Activated CD4-positive, alpha-beta T cell treated with anti-CD3 and anti-CD28 coated beads for 36 hours (primary cell): ENCODE data around the gene NEURL1. TPM values are rescaled to one million over a fixed set of nuclear protein-coding genes. Genes with fewer than 3 reads are reported as not detected.
"Not testable (repeated sequence)": the region's sequence is repeated elsewhere in the genome, so short reads cannot be mapped to it uniquely, and the experiment has no call there.

Experiments used
- ATAC-seq: fragments of 200-7000 bp; cut with Tn5 transposase; one replicate; pipeline ENCODE4 v1.10.0; 2021; ENCODE audit warnings: mild to moderate bottlenecking, moderate library complexity
- CTCF ChIA-PET: fragments of 350-600 bp; sonication (Branson Sonifier 250); formaldehyde crosslinking; loops from one replicate; lab custom pipeline; 2021; ENCODE audit warnings: antibody characterized with exemption; lab: Charles Lee
- POLR2A ChIA-PET: fragments of 350-600 bp; sonication (Branson Sonifier 250); formaldehyde crosslinking; loops from one replicate; lab custom pipeline; 2021; ENCODE audit warnings: antibody characterized with exemption, inconsistent platforms; lab: Charles Lee
- DNase-seq: peaks from one replicate; pipeline ENCODE4 v3.0.0-alpha.2; 2020
- H3K27ac Mint-ChIP-seq: one replicate; pipeline ENCODE4 v1.8.0; 2021; ENCODE audit warnings: mixed read lengths
- H3K27me3 Mint-ChIP-seq: one replicate; pipeline ENCODE4 v1.8.0; 2021; ENCODE audit warnings: mixed read lengths
- H3K36me3 Mint-ChIP-seq: one replicate; pipeline ENCODE4 v1.8.0; 2021; ENCODE audit warnings: low read depth, mixed read lengths
- H3K4me1 Mint-ChIP-seq: one replicate; pipeline ENCODE4 v1.8.0; 2021; ENCODE audit warnings: mixed read lengths
- H3K4me3 Mint-ChIP-seq: one replicate; pipeline ENCODE4 v1.8.0; 2021; ENCODE audit warnings: mild to moderate bottlenecking, moderate library complexity, mixed read lengths
- H3K9me3 Mint-ChIP-seq: one replicate; pipeline ENCODE4 v1.8.0; 2021; ENCODE audit warnings: low read depth, mixed read lengths
- intact Hi-C, 2 experiments: fragments of 100-400 bp; cut with DNase I in 1 of 2; cut with micrococcal nuclease in 1 of 2; formaldehyde crosslinking; loops; one replicate each; pipeline versions ENCODE4 v1.14.2 to v1.15.1; 2022 to 2024; cut with DNase I, micrococcal nuclease
- total RNA-seq, 2 experiments: library from RNA; stranded (reverse); gene quantifications; one replicate each; pipeline ENCODE4 v1.2.3, GENCODE V29; 2021

The NEURL1 gene
- total RNA-seq, 2 experiments from 2014 or later = 2.3 to 2.4 TPM

GRCh38 chr10:103602852-103603155, 109.3 kb downstream of the NEURL1 start:
- POLR2A ChIA-PET = no interaction called here
- Mint-ChIP-seq H3K27me3 (no peaks in the 10 kb centered on the region), H3K4me3 (no peak overlapping the region), H3K9me3 (no peaks in the 10 kb centered on the region), H3K4me1 (no peaks in the 10 kb centered on the region), H3K27ac (no peak overlapping the region), H3K36me3 (peaks cover 4% of the 10 kb centered on the region)
- no peak for ATAC-seq
- DNase-seq = no peak
- CTCF ChIA-PET = interaction anchor here (1.3 kb wide), 1 partner anchor 10 kb away, joined by 4 read pairs; no protein-coding TSS in a partner anchor
- intact Hi-C loops = no loop called here

- ChIA-PET CTCF (interaction anchor here (1.3 to 3.2 kb wide), 2 partner anchors 10 to 83 kb away, joined by 4 to 52 read pairs; no protein-coding TSS in a partner anchor), POLR2A (no interaction called here)
- Mint-ChIP-seq H3K4me1 (no peaks in the 10 kb centered on the region), H3K4me3 (no peak overlapping the region), H3K27ac (no peak overlapping the region), H3K9me3 (no peaks in the 10 kb centered on the region), H3K36me3 (peaks cover 4% of the 10 kb centered on the region), H3K27me3 (no peaks in the 10 kb centered on the region)
- intact Hi-C loops = no loop called here
- DNase-seq = no peak
- ATAC-seq = no peak
Observed at GRCh38 chr10:103603382-103603781, 109.9 kb downstream of the NEURL1 start.

- peak; percentile 66 for DNase-seq
- no peaks in the 10 kb centered on the region for H3K27me3 Mint-ChIP-seq
- no peaks in the 10 kb centered on the region for H3K4me1 Mint-ChIP-seq
- intact Hi-C loops = loop anchor here (1.0 to 2.0 kb wide), 2 partner anchors 37 to 81 kb away; no protein-coding TSS in a partner anchor
- peak; percentile 53 for ATAC-seq
- POLR2A ChIA-PET = no interaction called here
- peaks cover 4% of the 10 kb centered on the region for H3K36me3 Mint-ChIP-seq
- no peak overlapping the region for H3K27ac Mint-ChIP-seq
- CTCF ChIA-PET = interaction anchor here (0.6 to 3.2 kb wide), 15 partner anchors 9 to 160 kb away, joined by 3 to 52 read pairs (median 3); no protein-coding TSS in a partner anchor
- no peaks in the 10 kb centered on the region for H3K9me3 Mint-ChIP-seq
- no peak overlapping the region for H3K4me3 Mint-ChIP-seq
Observed at GRCh38 chr10:103605359-103606096, 112.0 kb downstream of the NEURL1 start.

GRCh38 chr10:103606097-103606438, 112.6 kb downstream of the NEURL1 start:
- H3K27ac Mint-ChIP-seq, ATAC-seq, H3K4me3 Mint-ChIP-seq, DNase-seq, H3K9me3 Mint-ChIP-seq, POLR2A ChIA-PET, H3K27me3 Mint-ChIP-seq, H3K36me3 Mint-ChIP-seq, H3K4me1 Mint-ChIP-seq: not testable (repeated sequence)
- CTCF ChIA-PET = interaction anchor here (0.6 to 3.2 kb wide), 10 partner anchors 8 to 160 kb away, joined by 3 to 52 read pairs (median 4); no protein-coding TSS in a partner anchor
- intact Hi-C loops = loop anchor here in 1 of 2 experiments (2.0 kb wide), 1 partner anchor 37 kb away; no protein-coding TSS in a partner anchor

- H3K27ac Mint-ChIP-seq, DNase-seq, POLR2A ChIA-PET, H3K27me3 Mint-ChIP-seq, H3K9me3 Mint-ChIP-seq, CTCF ChIA-PET, H3K4me3 Mint-ChIP-seq, ATAC-seq, H3K4me1 Mint-ChIP-seq, H3K36me3 Mint-ChIP-seq: not testable (repeated sequence)
- intact Hi-C loops = loop anchor here in 1 of 2 experiments (2.0 kb wide), 1 partner anchor 36 kb away; no protein-coding TSS in a partner anchor
Observed at GRCh38 chr10:103607051-103607450, 113.5 kb downstream of the NEURL1 start.

- H3K27me3 Mint-ChIP-seq, CTCF ChIA-PET, H3K36me3 Mint-ChIP-seq, ATAC-seq, H3K9me3 Mint-ChIP-seq, DNase-seq, intact Hi-C loops, H3K27ac Mint-ChIP-seq, H3K4me3 Mint-ChIP-seq, H3K4me1 Mint-ChIP-seq, POLR2A ChIA-PET: not testable (repeated sequence)
Observed at GRCh38 chr10:103608056-103608455, 114.6 kb downstream of the NEURL1 start.

GRCh38 chr10:103609231-103610082, 116.0 kb downstream of the NEURL1 start:
- no peaks in the 10 kb centered on the region for H3K4me1 Mint-ChIP-seq
- no peaks in the 10 kb centered on the region for H3K27me3 Mint-ChIP-seq
- ChIA-PET CTCF (interaction anchor here (0.5 kb wide), 1 partner anchor 276 kb away, joined by 3 read pairs; no protein-coding TSS in a partner anchor), POLR2A (no interaction called here)
- H3K9me3 Mint-ChIP-seq = no peaks in the 10 kb centered on the region
- peaks cover 3% of the 10 kb centered on the region for H3K36me3 Mint-ChIP-seq
- no peak for DNase-seq
- no peak for ATAC-seq
- intact Hi-C loops = no loop called here
- H3K27ac Mint-ChIP-seq = no peak overlapping the region
- no peak overlapping the region for H3K4me3 Mint-ChIP-seq

GRCh38 chr10:103610083-103610472, 116.6 kb downstream of the NEURL1 start:
- intact Hi-C loops = no loop called here
- H3K9me3 Mint-ChIP-seq = no peaks in the 10 kb centered on the region
- no peaks in the 10 kb centered on the region for H3K27me3 Mint-ChIP-seq
- DNase-seq (no peak), ATAC-seq (no peak)
- peaks cover 3% of the 10 kb centered on the region for H3K36me3 Mint-ChIP-seq
- H3K27ac Mint-ChIP-seq = no peak overlapping the region
- no peaks in the 10 kb centered on the region for H3K4me1 Mint-ChIP-seq
- CTCF ChIA-PET = interaction anchor here (0.5 kb wide), 1 partner anchor 275 kb away, joined by 3 read pairs; no protein-coding TSS in a partner anchor
- no peak overlapping the region for H3K4me3 Mint-ChIP-seq
- POLR2A ChIA-PET = no interaction called here

- no peak overlapping the region for H3K27ac Mint-ChIP-seq
- H3K36me3 Mint-ChIP-seq = peaks cover 1% of the 10 kb centered on the region
- no peaks in the 10 kb centered on the region for H3K9me3 Mint-ChIP-seq
- intact Hi-C loops = no loop called here
- no peaks in the 10 kb centered on the region for H3K4me1 Mint-ChIP-seq
- CTCF ChIA-PET = interaction anchor here (1.2 kb wide), 1 partner anchor 18 kb away, joined by 4 read pairs; no protein-coding TSS in a partner anchor
- POLR2A ChIA-PET = no interaction called here
- H3K27me3 Mint-ChIP-seq = no peaks in the 10 kb centered on the region
- no peak for ATAC-seq
- no peak for DNase-seq
- H3K4me3 Mint-ChIP-seq = no peak overlapping the region
Observed at GRCh38 chr10:103610921-103611511, 117.5 kb downstream of the NEURL1 start.

GRCh38 chr10:103612462-103613365, 119.2 kb downstream of the NEURL1 start:
- POLR2A ChIA-PET = no interaction called here
- Mint-ChIP-seq H3K9me3 (no peaks in the 10 kb centered on the region), H3K36me3 (no peaks in the 10 kb centered on the region), H3K4me3 (no peak overlapping the region), H3K4me1 (no peaks in the 10 kb centered on the region), H3K27me3 (no peaks in the 10 kb centered on the region), H3K27ac (no peak overlapping the region)
- ATAC-seq = no peak
- CTCF ChIA-PET = interaction anchor here (0.6 to 2.9 kb wide), 4 partner anchors 10 to 272 kb away, joined by 3 to 13 read pairs (median 3); no protein-coding TSS in a partner anchor
- intact Hi-C loops = no loop called here
- no peak for DNase-seq
